ENCODE data around the gene FSTL3.

Gene FSTL3

DNA sequence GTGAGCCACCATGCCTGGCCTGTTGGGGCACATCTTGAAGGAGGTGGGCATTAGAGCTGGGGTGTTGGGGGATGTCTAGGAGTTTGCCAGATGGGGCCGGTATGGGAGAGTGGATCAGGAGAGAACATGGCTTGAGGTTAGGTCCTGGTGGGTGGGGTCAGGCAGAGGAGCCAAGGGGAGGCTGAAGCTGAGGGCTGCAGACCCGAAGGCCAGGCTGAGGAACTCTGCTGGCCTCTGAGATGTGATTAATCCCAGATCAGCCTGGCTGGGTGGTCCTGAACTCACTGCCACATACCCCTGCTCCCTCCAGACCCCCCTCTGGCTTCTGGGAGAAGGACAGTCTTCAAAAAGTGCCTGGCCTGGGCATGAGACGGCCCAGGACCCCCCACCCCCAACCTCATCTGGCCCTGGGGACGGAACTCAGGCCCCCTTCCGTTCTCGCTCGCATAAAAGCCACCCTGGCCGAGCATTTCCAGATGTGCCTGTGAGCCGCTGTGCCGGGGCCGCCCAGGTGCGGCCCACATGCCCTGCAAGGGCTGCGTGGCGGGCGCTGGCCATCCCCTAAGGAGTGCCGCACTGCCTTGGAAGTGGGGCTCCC lies 2.7 kb downstream of the FSTL3 start:
- intact Hi-C loops (cut with micrococcal nuclease) = loop anchor here (1.0 kb wide), 1 partner anchor 14 kb away; no protein-coding TSS in a partner anchor
- Mint-ChIP-seq H3K27me3 (peaks cover 45% of the 10 kb centered on the region), H3K27ac (no peak overlapping the region)

DNA sequence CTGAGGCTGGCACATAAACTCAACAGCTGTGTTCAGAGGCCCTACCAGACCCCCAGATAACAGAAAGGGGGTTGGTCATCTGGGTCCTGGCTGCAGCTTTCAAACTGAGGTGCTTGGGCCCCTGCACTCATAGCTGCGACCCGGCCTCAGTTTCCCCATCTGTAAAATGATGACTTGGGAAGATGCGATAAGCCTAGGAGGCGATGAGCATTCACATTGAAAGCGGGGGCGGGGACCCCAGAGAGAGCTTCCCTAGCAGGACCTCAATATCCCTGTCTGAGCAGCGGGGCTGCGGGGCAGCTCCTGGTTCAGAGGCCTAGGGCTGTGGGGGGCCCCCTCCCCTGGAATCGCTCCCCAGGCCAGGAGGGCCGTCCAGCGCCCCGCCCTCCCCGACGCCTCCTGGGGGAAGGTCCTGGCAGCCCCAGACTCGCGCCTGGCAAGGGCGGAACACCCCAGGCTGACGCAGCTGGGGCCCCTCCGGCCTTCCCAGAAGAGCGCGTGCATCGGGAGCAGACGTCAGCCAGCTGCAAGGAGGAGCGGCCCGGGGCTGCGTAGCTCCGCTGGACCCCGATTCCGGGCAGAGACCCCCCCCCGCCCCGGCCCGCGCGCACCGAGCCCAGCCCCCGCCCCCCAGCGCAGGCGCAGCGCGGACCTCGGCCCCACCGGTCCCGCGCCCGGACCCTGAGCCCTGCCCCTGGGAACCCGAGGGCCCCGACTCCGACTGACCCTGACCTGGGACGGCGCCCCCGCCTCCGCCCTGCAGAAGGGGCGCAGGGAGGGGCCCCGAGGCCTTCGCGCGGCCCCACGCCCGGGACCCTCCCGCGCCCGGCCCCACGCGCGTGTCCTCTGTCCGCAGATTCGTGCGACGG lies 3.5 kb downstream of the FSTL3 start:
- Mint-ChIP-seq H3K27ac (peak overlapping the region; percentile 98), H3K9me3 (no peaks in the 10 kb centered on the region), H3K27me3 (peaks cover 40% of the 10 kb centered on the region), H3K36me3 (ENCODE audit: low read depth) (peaks cover 6% of the 10 kb centered on the region), H3K4me3 (peak overlapping the region; percentile 72), H3K4me1 (ENCODE audit: low read depth) (peaks cover 40% of the 10 kb centered on the region)
- intact Hi-C loops (cut with micrococcal nuclease) = loop anchor here (1.0 kb wide), 1 partner anchor 14 kb away; no protein-coding TSS in a partner anchor

More for the DNA sequence above, 2.7 kb downstream of the FSTL3 start:
- H3K4me1 Mint-ChIP-seq (ENCODE audit: low read depth) = peaks cover 42% of the 10 kb centered on the region
- peaks cover 6% of the 10 kb centered on the region for H3K36me3 Mint-ChIP-seq (ENCODE audit: low read depth)
- no peaks in the 10 kb centered on the region for H3K9me3 Mint-ChIP-seq
- peak overlapping the region; percentile 72 for H3K4me3 Mint-ChIP-seq

DNA sequence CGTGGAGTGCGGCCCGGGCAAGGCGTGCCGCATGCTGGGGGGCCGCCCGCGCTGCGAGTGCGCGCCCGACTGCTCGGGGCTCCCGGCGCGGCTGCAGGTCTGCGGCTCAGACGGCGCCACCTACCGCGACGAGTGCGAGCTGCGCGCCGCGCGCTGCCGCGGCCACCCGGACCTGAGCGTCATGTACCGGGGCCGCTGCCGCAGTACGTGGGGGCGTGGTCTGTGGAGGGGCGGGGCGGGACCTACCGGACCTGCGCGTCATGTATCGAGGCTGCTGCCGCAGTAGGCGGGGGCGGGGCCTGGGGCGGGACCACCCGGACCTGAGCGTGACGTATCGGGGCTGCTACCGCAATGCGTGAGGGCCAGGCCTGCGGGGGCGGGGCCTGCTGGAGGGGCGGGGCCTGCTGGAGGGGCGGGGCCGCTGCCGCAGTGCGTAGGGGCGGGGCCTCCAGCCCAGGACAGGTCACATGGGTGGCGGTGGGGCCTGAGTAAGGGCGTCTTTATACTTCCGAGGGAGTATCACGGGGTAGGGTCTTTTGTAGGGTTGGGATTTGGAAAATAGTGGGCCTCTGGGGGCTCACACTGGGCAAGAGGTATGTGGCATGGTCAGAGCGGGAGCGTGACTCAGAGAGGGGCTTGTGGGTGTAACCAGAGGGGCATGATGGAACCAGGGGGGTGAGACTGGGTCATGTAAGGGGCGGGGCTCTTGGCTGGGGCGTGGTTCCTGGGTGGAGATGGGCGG lies 4.3 kb downstream of the FSTL3 start:
- intact Hi-C loops (cut with micrococcal nuclease) = loop anchor here (1.0 kb wide), 1 partner anchor 24 kb away; no protein-coding TSS in a partner anchor

DNA sequence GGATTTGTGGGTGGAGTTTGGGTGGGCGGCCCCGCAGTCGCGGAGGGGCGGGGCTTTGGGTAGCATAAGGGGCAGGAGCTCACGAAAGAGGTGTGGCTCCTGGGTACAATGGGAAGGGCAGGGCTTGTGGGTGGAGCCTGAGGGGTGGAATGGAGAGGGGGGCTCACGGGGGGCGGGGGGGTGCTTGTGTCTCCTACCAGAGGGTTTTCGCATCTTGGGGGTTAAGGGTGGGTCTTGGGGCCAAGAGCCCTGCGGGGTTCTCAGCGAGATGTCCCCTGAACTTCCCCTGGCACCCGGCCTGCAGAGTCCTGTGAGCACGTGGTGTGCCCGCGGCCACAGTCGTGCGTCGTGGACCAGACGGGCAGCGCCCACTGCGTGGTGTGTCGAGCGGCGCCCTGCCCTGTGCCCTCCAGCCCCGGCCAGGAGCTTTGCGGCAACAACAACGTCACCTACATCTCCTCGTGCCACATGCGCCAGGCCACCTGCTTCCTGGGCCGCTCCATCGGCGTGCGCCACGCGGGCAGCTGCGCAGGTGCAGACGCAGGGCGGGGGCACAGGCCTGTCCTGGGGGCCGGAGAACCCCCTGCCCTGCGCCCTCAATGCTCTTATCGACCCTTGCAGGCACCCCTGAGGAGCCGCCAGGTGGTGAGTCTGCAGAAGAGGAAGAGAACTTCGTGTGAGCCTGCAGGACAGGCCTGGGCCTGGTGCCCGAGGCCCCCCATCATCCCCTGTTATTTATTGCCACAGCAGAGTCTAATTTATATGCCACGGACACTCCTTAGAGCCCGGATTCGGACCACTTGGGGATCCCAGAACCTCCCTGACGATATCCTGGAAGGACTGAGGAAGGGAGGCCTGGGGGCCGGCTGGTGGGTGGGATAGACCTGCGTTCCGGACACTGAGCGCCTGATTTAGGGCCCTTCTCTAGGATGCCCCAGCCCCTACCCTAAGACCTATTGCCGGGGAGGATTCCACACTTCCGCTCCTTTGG lies 5.1 kb downstream of the FSTL3 start:
- intact Hi-C loops (cut with micrococcal nuclease) = loop anchor here (1.0 kb wide), 1 partner anchor 23 kb away; no protein-coding TSS in a partner anchor
- peak overlapping the region; percentile 98 for H3K27ac Mint-ChIP-seq
- H3K9me3 Mint-ChIP-seq = no peaks in the 10 kb centered on the region
- peaks cover 25% of the 10 kb centered on the region for H3K27me3 Mint-ChIP-seq
- peaks cover 6% of the 10 kb centered on the region for H3K36me3 Mint-ChIP-seq (ENCODE audit: low read depth)
- H3K4me3 Mint-ChIP-seq = peak overlapping the region; percentile 94
- peaks cover 26% of the 10 kb centered on the region for H3K4me1 Mint-ChIP-seq (ENCODE audit: low read depth)

More for the DNA sequence above, 4.3 kb downstream of the FSTL3 start:
- peak overlapping the region; percentile 98 for H3K27ac Mint-ChIP-seq
- H3K9me3 Mint-ChIP-seq = no peaks in the 10 kb centered on the region
- peaks cover 35% of the 10 kb centered on the region for H3K4me1 Mint-ChIP-seq (ENCODE audit: low read depth)
- H3K27me3 Mint-ChIP-seq = peaks cover 32% of the 10 kb centered on the region
- peaks cover 6% of the 10 kb centered on the region for H3K36me3 Mint-ChIP-seq (ENCODE audit: low read depth)
- H3K4me3 Mint-ChIP-seq = peak overlapping the region; percentile 94

DNA sequence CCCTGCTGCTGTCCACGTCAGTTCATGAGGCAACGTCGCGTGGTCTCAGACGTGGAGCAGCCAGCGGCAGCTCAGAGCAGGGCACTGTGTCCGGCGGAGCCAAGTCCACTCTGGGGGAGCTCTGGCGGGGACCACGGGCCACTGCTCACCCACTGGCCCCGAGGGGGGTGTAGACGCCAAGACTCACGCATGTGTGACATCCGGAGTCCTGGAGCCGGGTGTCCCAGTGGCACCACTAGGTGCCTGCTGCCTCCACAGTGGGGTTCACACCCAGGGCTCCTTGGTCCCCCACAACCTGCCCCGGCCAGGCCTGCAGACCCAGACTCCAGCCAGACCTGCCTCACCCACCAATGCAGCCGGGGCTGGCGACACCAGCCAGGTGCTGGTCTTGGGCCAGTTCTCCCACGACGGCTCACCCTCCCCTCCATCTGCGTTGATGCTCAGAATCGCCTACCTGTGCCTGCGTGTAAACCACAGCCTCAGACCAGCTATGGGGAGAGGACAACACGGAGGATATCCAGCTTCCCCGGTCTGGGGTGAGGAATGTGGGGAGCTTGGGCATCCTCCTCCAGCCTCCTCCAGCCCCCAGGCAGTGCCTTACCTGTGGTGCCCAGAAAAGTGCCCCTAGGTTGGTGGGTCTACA lies 6.6 kb downstream of the FSTL3 start:
- H3K36me3 Mint-ChIP-seq (ENCODE audit: low read depth) = peaks cover 6% of the 10 kb centered on the region
- H3K27ac Mint-ChIP-seq = peak overlapping the region; percentile 13
- intact Hi-C loops (cut with micrococcal nuclease) = no loop called here
- peaks cover 19% of the 10 kb centered on the region for H3K4me1 Mint-ChIP-seq (ENCODE audit: low read depth)
- no peaks in the 10 kb centered on the region for H3K9me3 Mint-ChIP-seq
- H3K4me3 Mint-ChIP-seq = no peak overlapping the region
- H3K27me3 Mint-ChIP-seq = peaks cover 12% of the 10 kb centered on the region

DNA sequence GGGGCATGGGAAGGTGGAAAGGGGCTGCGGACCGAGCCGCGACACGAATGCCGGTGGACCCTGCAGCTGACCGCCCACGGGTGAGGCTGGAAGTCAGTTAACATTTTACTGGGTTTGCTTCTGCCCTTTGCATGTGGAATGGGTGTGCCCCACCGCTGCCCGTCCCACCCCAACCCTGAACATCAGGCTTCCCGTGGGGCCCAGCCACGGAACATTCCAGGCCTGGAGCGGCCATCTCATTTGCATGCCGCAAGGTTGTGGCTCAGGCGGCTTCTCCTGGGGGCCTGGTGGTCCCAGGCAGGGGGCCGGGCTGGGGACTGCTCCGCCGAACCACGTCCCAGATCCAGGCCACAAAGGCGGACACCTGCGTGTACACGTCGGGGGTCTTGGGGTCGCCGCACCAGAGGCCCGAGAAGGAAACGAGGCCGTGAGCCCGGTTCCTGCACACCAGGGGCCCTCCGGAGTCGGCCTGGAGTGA lies 9.3 kb downstream of the FSTL3 start:
- no peaks in the 10 kb centered on the region for H3K9me3 Mint-ChIP-seq

DNA sequence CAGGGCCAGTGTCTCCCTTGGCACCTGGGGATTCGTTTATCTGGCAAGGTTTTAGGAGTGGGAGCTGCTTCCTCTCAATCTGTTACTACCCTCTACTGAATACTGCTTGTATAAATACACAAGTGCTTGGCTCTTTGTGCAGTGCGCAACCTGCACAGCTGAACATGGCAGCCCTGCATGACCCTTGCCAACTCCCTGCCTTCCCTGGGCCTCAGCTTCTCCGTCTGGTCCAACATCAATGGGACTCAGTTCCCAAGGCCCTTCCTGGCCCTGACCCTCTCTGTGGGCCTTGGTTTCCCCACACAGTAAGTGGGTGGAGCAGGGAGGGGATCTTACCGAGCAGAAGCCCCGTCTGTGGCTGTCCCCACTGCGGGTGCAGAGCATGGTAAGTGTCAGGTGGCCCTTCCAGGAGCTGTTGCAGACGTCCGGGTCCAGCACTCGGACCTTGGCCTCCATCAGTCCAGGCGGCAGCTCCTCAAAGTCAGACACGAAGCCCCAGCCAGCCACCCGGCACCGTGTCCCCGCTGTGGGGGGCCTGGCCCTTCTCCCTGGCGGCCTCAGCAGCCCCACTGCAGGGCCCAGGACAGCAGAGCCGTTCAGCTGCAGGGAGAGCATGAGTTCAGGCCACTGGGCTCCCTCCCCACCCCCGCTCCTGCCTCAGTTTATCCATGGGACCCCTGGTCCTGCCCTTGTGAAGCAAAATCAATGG lies 10.6 kb downstream of the FSTL3 start:
- H3K9me3 Mint-ChIP-seq = no peaks in the 10 kb centered on the region
- no peaks in the 10 kb centered on the region for H3K27me3 Mint-ChIP-seq
- no peak overlapping the region for H3K27ac Mint-ChIP-seq
- intact Hi-C loops (cut with micrococcal nuclease) = no loop called here
- H3K36me3 Mint-ChIP-seq (ENCODE audit: low read depth) = no peaks in the 10 kb centered on the region
- H3K4me3 Mint-ChIP-seq = no peak overlapping the region
- H3K4me1 Mint-ChIP-seq (ENCODE audit: low read depth) = peaks cover 9% of the 10 kb centered on the region

More for the DNA sequence above, 9.3 kb downstream of the FSTL3 start:
- H3K36me3 Mint-ChIP-seq (ENCODE audit: low read depth) = peaks cover 5% of the 10 kb centered on the region
- H3K4me1 Mint-ChIP-seq (ENCODE audit: low read depth) = peaks cover 16% of the 10 kb centered on the region
- intact Hi-C loops (cut with micrococcal nuclease) = no loop called here
- H3K27ac Mint-ChIP-seq = no peak overlapping the region
- no peak overlapping the region for H3K4me3 Mint-ChIP-seq
- H3K27me3 Mint-ChIP-seq = no peaks in the 10 kb centered on the region

DNA sequence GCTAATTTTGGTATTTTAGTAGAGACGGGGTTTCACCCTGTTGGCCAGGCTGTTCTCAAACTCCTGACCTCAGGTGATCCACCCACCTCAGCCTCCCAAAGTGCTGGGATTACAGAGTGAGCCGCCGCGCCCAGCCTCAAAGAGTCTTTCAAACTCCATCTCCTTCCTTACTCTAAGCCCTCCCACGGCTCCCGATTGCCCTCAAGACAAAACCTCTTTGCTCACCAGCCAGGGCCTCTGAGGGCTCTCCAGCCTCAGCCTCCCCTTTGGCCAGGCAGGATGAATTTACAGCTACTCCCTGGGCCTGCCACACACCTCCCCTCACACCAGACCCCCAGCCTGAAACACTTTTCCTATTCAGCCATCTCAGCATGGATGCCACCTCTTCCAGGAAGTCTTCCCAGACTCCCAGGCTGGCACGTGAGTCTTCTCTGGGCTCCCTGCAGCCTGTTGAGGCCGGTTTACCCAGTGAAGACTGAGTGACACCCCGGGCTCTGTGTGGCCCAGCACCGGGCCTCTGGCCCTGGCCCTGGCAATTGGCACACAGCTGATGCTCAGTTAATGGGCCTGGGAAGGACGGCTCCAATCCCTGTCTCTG lies 11.5 kb downstream of the FSTL3 start:
- Mint-ChIP-seq H3K36me3 (ENCODE audit: low read depth) (no peaks in the 10 kb centered on the region), H3K27me3 (no peaks in the 10 kb centered on the region), H3K4me3 (no peak overlapping the region), H3K9me3 (no peaks in the 10 kb centered on the region), H3K4me1 (ENCODE audit: low read depth) (peaks cover 8% of the 10 kb centered on the region), H3K27ac (peak overlapping the region; percentile 17)
- intact Hi-C loops (cut with micrococcal nuclease) = no loop called here

DNA sequence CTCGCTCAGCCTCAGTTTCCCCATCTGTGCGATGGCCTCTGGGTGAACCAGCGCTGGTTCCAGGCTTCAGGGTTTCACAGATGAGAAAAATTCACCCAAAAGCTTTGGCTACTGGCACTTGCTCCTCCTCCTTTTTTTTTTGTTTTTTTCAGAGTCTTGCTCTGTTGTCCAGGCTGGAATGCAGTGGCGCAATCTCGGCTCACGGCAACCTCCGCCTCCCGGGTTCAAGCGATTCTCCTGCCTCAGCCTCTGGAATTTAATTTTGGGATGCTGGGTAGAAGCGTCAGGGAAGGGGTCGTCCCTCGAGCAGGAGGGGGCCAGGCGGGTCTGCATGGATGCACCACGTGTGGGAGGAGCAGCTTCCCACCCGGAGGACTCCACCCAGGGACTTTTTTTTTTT lies 12.0 kb downstream of the FSTL3 start:
- Mint-ChIP-seq H3K4me3 (no peak overlapping the region), H3K27me3 (no peaks in the 10 kb centered on the region), H3K36me3 (ENCODE audit: low read depth) (no peaks in the 10 kb centered on the region), H3K27ac (no peak overlapping the region), H3K9me3 (no peaks in the 10 kb centered on the region), H3K4me1 (ENCODE audit: low read depth) (peaks cover 8% of the 10 kb centered on the region)
- intact Hi-C loops (cut with micrococcal nuclease) = no loop called here

DNA sequence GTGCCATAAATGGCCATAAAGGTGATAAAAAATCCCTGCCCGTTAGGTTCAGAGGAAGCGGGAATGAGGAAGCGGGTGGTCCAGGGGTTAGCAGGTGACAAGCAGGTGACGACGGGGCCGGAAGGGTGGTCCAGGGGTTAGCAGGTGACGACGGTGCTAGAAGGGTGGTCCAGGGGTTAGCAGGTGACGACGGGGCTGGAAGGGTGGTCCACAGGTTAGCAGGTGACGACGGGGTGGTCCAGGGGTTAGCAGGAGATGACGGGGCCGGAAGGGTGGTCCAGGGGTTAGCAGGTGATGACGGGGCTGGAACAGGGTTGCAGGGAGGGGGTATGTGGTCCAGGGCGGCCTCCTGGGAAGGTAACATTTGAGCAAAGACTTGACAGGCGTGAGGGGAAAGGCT lies 12.8 kb downstream of the FSTL3 start:
- Mint-ChIP-seq H3K9me3 (no peaks in the 10 kb centered on the region), H3K27me3 (peaks cover 4% of the 10 kb centered on the region), H3K4me1 (ENCODE audit: low read depth) (peaks cover 8% of the 10 kb centered on the region), H3K36me3 (ENCODE audit: low read depth) (no peaks in the 10 kb centered on the region), H3K4me3 (no peak overlapping the region), H3K27ac (no peak overlapping the region)
- intact Hi-C loops (cut with micrococcal nuclease) = no loop called here

DNA sequence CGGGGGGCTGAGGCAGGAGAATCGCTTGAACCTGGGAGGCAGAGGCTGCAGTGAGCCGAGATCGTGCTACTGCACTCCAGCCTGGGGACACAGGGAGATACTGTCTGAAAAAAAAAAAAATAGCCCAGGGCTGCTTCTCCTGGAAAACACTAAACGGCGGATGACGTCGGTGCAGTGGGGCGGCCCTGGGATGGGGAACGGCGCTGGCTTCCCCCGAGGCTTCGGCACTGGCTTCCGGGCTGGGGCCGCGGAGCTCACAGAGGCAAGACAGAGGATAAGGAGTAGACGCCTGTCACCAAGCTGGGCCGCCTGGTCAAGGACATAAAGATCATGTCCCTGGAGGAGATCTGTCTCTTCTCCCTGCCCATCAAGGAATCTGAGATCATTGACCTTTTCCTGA lies 14.0 kb downstream of the FSTL3 start:
- no peak overlapping the region for H3K27ac Mint-ChIP-seq

More for the DNA sequence above, 14.0 kb downstream of the FSTL3 start:
- H3K4me1 Mint-ChIP-seq (ENCODE audit: low read depth) = peaks cover 18% of the 10 kb centered on the region
- no peaks in the 10 kb centered on the region for H3K36me3 Mint-ChIP-seq (ENCODE audit: low read depth)
- H3K9me3 Mint-ChIP-seq = no peaks in the 10 kb centered on the region
- intact Hi-C loops (cut with micrococcal nuclease) = no loop called here
- H3K27me3 Mint-ChIP-seq = peaks cover 13% of the 10 kb centered on the region
- no peak overlapping the region for H3K4me3 Mint-ChIP-seq
